Pancreas (tissue), 10 donors: ENCODE results near the gene TERT. TPM values are rescaled to one million over a fixed set of nuclear protein-coding genes. Genes with fewer than 3 reads are reported as not detected.

Source experiments
- ATAC-seq, 4 donors: fragments of 200-7000 bp; cut with Tn5 transposase; one replicate each; pipeline versions ENCODE4 v1.8.0 to v1.9.1; 2020; ENCODE audit warnings: mild to moderate bottlenecking in 4 of 4, moderate library complexity in 4 of 4
- DNase-seq, 6 donors: peaks; one replicate each; pipeline ENCODE4 v3.0.0-alpha.2; 2020
- FAIRE-seq: peaks from 2 replicates; lab custom pipeline; 2012; peaks lifted over from hg19 to GRCh38; lab: Jason Lieb, UNC
- H3K27ac ChIP-seq, 4 donors: fragments of 200-600 bp; sonication (generic); 1 replicate in 3 of 4; 2 replicates in 1 of 4; pipeline versions ENCODE4 v1.5.0 to v1.8.0; 2020
- H3K27me3 ChIP-seq, 4 donors: fragments of 200-600 bp; one replicate each; pipeline ENCODE4 v1.8.0; 2021
- H3K36me3 ChIP-seq, 3 donors: fragments of 200-600 bp; sonication (generic) in 1 of 3; one replicate each; pipeline versions ENCODE4 v1.5.0 to v1.8.0; 2020 to 2021
- H3K4me1 ChIP-seq, 3 donors: fragments of 200-600 bp; one replicate each; pipeline ENCODE4 v1.8.0; 2021
- H3K4me3 ChIP-seq, 4 donors: fragments of 200-600 bp; sonication (generic) in 2 of 4; one replicate each; pipeline versions ENCODE4 v1.5.0 to v1.8.0; 2020 to 2021
- H3K9me3 ChIP-seq, 4 donors: fragments of 200-600 bp; one replicate each; pipeline ENCODE4 v1.8.0; 2021
- CTCF ChIP-seq, 4 donors: fragments of 200-600 bp; sonication (generic) in 3 of 4; IDR thresholded peaks; one replicate each; pipeline versions ENCODE4 v1.5.0 to v1.8.0; 2021; ENCODE audit warnings: antibody characterized with exemption in 4 of 4
- WGBS, 2 donors: extraction: QIAGEN DNeasy Blood & Tissue Kit; methylation state at CpG; one replicate each; pipeline ENCODE4 v1.1.7; 2013; 5-methylcytosine and 5-hydroxymethylcytosine counted together
- intact Hi-C, 3 donors: fragments of 100-400 bp; cut with DNase I; formaldehyde crosslinking; loops; one replicate each; pipeline versions ENCODE4 v1.11.1 to v1.14.2; 2022
- polyA plus RNA-seq, 2 donors: library from polyadenylated mRNA; stranded (reverse); fragments of 200-250 nt; gene quantifications; one replicate each; pipeline ENCODE4 v1.2.3, GENCODE V29; 2013
- total RNA-seq, 6 donors: library from RNA; stranded (reverse); fragmentation: NEBNext Ultra II Directional in 4 of 6; extraction: Animal tissue kit (Norgen Biotek cat#: 25700) in 4 of 6; gene quantifications; one replicate each; pipeline versions ENCODE4 v1.2.1 to v1.2.4, GENCODE V29; 2021 to 2023
- donor health status: healthy with polysubstance abuse.
- donor health status: DM: no; HTN: no; CAD: no; lungs with moderate emphysema.
- donor health status: DM: no; HTN: no; CAD: no.
- donor health status: control.
- donor health status: control.
- donor health status: Bipolar disorder and iron deficiency.
- donor health status: DM: yes; HTN: yes; CAD: no.
- donor health status: DM: no; HTN: no; CAD: no.
- donor health status: DM: no; HTN: no; CAD: no.
- donor health status: DM: yes; HTN: yes; CAD: no.

The TERT gene
- total and polyA plus RNA-seq, 8 donors, result 0.06 to 0.28 (median 0.25) TPM; not detected in 5

DNA sequence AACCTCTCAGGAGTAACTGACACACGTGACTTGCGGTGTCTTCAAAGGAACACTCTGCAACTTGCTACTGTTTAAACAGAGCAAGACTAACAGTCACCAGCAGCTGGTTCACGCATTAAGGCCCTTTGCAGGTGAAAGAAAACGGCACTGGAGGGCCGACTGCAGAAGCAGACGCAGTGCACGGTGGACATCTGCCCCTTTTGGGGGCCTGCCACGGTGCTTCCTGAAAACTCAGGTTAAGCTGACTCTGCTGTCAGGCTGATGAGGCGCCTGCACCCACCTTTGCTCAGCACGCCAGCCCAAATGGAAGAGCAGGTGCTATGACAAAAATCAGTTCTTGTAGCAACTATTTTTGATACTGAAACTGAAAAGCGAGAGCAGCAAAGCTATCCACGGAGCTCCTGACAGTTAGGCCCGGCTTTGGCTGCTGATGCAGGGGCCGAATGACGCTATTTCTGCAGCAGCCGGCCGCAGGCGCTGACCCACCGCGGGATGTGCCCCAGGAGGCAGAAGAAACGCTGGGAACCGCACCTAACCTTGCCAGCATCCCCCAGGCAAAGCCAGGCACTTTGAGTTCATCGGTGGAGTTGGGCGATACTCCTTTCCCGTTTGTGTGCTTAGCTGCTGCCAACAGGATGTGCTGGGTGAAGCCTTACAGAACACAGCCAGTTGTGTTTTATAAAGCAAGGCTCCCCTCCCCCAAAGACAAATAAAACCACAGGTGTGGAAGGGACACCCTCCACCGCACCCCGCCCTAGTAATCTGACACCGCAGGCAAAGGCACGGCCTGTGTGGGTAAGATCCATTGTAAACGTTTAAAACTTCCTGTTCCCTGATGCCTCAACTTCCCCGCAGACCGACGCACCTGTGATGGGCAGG lies 21.1 kb upstream of the TERT start:
- Histone ChIP-seq H3K9me3 (no peaks in the 10 kb centered on the region), H3K4me1 (peaks cover 14 to 16% (median 14%) of the 10 kb centered on the region in 3 donors), H3K27me3 (no peaks in the 10 kb centered on the region), H3K4me3 (peak overlapping the region in 2 of 4 donors; percentile 15 to 31), H3K36me3 (peaks cover 0 to 32% (median 9%) of the 10 kb centered on the region in 3 donors), H3K27ac (peak overlapping the region; percentile 55 to 78 (median 64))
- no peak for TF ChIP-seq CTCF (IDR thresholded peaks at IDR 0.05)
- ATAC-seq (peak; percentile 94 to 96 (median 96)), FAIRE-seq (no peak), DNase-seq (peak; percentile 69 to 91 (median 86))
- intact Hi-C loops, result no loop called here
- 6 to 8% methylated on average over 33 of the region's 33 CpGs for whole genome bisulfite sequencing, 2 donors

DNA sequence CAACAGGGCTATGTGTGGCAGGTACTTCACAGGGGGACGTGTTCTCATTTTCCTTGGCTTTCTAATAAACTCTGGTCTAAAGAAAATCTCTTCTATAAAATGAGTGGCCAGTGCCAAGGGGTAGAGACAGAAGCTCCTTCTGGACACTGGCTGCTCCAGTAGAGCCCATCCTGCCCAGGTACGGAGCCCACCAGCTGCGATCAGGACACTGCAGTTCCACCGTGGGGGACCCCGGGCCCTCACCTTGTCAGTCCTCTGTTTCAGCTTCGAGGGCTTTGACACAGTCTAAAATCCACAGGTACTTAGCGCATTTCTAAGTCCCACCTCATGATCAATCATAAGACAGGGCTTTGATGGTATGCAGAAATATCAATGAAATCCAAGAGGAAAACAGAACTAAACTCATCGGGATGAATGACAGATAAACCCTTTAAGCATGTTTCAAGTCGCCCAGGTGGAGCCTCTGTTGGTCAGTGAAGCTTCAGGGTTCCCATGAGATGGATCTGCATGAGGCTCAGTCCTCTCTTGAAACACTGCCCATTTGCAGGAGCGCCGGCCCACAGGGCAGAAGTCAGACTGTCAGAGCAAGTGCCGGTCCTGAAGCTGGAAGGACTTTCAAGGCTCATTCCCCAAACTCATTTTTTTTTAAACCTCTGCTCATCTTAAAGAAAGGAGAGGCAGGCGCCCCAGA lies 20.3 kb upstream of the TERT start:
- no peak for FAIRE-seq
- H3K4me1 ChIP-seq, result peaks cover 14 to 16% (median 14%) of the 10 kb centered on the region in 3 donors
- WGBS, 2 donors, result 52 to 53% methylated on average over 13 of the region's 13 CpGs
- H3K4me3 ChIP-seq, result peak overlapping the region in 2 of 4 donors; percentile 15 to 31
- TF ChIP-seq CTCF (IDR thresholded peaks at IDR 0.05), result no peak
- H3K36me3 ChIP-seq, result peaks cover 0 to 24% (median 9%) of the 10 kb centered on the region in 3 donors
- peak in 2 of 6 donors; percentile 6 to 8 for DNase-seq
- intact Hi-C loops, result no loop called here
- H3K27ac ChIP-seq, result peak overlapping the region in 3 of 4 donors; percentile 60 to 78 (median 67)
- peak in 3 of 4 donors; percentile 4 to 32 (median 7) for ATAC-seq
- H3K27me3 ChIP-seq, result no peaks in the 10 kb centered on the region
- H3K9me3 ChIP-seq, result no peaks in the 10 kb centered on the region

DNA sequence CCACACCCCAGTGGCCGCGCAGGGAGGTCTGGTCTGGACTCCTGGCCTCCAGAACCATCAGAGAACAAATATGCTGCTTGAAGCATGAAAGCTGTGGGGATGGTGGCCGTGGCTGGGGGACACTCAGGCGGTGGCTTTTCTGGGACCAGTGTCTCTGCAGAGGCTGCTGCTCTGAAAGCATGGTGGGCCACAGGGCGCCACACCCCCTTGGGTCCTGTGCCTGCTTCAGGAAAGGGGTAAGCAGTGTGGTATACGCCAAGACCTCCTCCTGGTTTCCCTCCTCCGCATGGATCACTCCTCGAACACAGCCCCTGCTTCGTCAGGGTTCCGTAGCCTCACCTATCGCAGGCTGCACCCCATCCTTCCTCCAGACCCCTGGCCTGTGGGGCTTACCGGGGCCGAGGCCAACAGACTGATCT lies 19.7 kb upstream of the TERT start:
- no peak for FAIRE-seq
- TF ChIP-seq CTCF (IDR thresholded peaks at IDR 0.05), result no peak

DNA sequence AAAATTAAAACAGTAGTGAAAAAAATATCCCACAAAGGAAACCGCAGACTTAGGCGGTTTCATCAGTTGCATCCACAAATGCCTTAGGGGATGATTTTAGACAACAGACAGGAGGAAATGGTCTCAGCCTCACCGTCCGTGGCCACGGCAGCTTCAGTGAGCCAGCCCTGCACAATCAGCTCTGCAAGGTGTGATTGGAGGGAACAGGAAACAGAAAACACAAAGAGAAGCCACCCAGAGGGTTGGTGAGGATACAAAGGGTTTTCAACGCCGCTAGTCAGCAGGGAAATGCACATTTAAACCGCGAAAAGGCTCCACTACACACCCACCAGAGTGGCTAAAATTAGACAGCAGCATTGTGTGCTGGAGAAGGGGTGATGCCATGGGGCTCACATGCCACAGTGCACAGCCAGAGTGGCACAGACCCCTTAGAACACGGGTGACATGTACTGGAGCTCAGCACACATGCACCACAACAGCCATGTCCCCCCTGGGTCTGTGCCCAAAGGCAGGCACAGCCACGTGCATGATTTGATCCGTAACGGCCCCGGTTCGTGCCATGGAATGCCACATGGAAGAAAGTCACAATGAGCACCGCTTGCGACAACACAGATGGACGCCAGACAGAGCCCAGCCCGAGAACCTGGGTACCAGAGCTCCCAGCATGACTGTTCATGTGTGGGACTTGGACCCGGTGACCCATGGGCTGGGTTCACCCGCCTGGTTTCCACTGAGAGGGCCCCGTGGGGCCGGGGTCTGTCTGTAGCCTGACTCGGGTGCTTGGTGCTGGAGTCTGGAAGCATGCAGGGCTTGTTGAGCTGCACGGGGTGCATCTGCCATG lies 18.3 kb upstream of the TERT start:
- intact Hi-C loops, result no loop called here
- H3K36me3 ChIP-seq, result peaks cover 0 to 4% (median 0%) of the 10 kb centered on the region in 3 donors
- H3K9me3 ChIP-seq, result no peaks in the 10 kb centered on the region
- H3K4me3 ChIP-seq, result no peak overlapping the region
- H3K27ac ChIP-seq, result no peak overlapping the region
- peaks cover 14 to 16% (median 14%) of the 10 kb centered on the region in 3 donors for H3K4me1 ChIP-seq
- peak in 2 of 6 donors; percentile 3 to 57 for DNase-seq
- FAIRE-seq, result no peak
- 82% methylated on average over 25 of the region's 25 CpGs for WGBS, 2 donors
- H3K27me3 ChIP-seq, result no peaks in the 10 kb centered on the region
- no peak for ATAC-seq
- no peak for TF ChIP-seq CTCF (IDR thresholded peaks at IDR 0.05)

More for the DNA sequence above, 19.7 kb upstream of the TERT start:
- Histone ChIP-seq H3K9me3 (no peaks in the 10 kb centered on the region), H3K27ac (no peak overlapping the region), H3K27me3 (no peaks in the 10 kb centered on the region), H3K36me3 (peaks cover 0 to 18% (median 4%) of the 10 kb centered on the region in 3 donors), H3K4me1 (peaks cover 14 to 16% (median 14%) of the 10 kb centered on the region in 3 donors), H3K4me3 (no peak overlapping the region)
- peak in 2 of 6 donors; percentile 8 to 68 for DNase-seq
- intact Hi-C loops, result no loop called here
- WGBS, 2 donors, result 93 to 94% methylated on average over 13 of the region's 13 CpGs
- ATAC-seq, result no peak
